ENCODE results near the gene ZC3H6.

Gene ZC3H6, protein sequence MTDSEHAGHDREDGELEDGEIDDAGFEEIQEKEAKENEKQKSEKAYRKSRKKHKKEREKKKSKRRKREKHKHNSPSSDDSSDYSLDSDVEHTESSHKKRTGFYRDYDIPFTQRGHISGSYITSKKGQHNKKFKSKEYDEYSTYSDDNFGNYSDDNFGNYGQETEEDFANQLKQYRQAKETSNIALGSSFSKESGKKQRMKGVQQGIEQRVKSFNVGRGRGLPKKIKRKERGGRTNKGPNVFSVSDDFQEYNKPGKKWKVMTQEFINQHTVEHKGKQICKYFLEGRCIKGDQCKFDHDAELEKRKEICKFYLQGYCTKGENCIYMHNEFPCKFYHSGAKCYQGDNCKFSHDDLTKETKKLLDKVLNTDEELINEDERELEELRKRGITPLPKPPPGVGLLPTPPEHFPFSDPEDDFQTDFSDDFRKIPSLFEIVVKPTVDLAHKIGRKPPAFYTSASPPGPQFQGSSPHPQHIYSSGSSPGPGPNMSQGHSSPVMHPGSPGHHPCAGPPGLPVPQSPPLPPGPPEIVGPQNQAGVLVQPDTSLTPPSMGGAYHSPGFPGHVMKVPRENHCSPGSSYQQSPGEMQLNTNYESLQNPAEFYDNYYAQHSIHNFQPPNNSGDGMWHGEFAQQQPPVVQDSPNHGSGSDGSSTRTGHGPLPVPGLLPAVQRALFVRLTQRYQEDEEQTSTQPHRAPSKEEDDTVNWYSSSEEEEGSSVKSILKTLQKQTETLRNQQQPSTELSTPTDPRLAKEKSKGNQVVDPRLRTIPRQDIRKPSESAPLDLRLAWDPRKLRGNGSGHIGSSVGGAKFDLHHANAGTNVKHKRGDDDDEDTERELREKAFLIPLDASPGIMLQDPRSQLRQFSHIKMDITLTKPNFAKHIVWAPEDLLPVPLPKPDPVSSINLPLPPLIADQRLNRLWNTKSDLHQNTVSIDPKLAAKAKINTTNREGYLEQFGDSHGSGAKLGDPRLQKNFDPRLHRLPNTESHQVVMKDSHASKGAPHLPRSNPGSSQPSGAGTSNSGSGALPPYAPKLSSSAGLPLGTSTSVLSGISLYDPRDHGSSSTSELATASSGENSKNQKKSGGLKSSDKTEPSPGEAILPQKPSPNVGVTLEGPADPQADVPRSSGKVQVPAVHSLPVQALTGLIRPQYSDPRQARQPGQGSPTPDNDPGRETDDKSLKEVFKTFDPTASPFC

GRCh38 chr2:112275311-112275886 lies at the start of gene ZC3H6:
Gene ZC3H6, plus strand, starts transcription at chr2:112275597. Its CDS starts 398 bp downstream, at chr2:112275995.
- no peak for TF ChIP-seq ZFX (IDR thresholded peaks at IDR 0.05)
- TF ChIP-seq, protein P1, sequence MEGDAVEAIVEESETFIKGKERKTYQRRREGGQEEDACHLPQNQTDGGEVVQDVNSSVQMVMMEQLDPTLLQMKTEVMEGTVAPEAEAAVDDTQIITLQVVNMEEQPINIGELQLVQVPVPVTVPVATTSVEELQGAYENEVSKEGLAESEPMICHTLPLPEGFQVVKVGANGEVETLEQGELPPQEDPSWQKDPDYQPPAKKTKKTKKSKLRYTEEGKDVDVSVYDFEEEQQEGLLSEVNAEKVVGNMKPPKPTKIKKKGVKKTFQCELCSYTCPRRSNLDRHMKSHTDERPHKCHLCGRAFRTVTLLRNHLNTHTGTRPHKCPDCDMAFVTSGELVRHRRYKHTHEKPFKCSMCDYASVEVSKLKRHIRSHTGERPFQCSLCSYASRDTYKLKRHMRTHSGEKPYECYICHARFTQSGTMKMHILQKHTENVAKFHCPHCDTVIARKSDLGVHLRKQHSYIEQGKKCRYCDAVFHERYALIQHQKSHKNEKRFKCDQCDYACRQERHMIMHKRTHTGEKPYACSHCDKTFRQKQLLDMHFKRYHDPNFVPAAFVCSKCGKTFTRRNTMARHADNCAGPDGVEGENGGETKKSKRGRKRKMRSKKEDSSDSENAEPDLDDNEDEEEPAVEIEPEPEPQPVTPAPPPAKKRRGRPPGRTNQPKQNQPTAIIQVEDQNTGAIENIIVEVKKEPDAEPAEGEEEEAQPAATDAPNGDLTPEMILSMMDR (conservative IDR thresholded peaks at IDR 0.05) = no peak; the same call in 1 of the 2 replicates
- peak within 1 kb of the TSS; percentile 98 for H3K27ac ChIP-seq

GRCh38 chr2:112229348-112229747 lies 46.0 kb upstream of the ZC3H6 start:
- TF ChIP-seq, protein P1 (conservative IDR thresholded peaks at IDR 0.05) = no peak
- TF ChIP-seq ZFX (IDR thresholded peaks at IDR 0.05) = no peak
- no peak overlapping the region for H3K27ac ChIP-seq

- H3K27ac ChIP-seq = no peak overlapping the region
- TF ChIP-seq ZFX (IDR thresholded peaks at IDR 0.05) = no peak
- TF ChIP-seq, protein P1 (conservative IDR thresholded peaks at IDR 0.05) = no peak
Observed at GRCh38 chr2:112230371-112230770, 45.0 kb upstream of the ZC3H6 start.

- no peak for TF ChIP-seq ZFX (IDR thresholded peaks at IDR 0.05)
- TF ChIP-seq, protein P1 (conservative IDR thresholded peaks at IDR 0.05) = no peak
- no peak overlapping the region for H3K27ac ChIP-seq
Observed at GRCh38 chr2:112239862-112240261, 35.5 kb upstream of the ZC3H6 start.

GRCh38 chr2:112242384-112242783 lies 33.0 kb upstream of the ZC3H6 start:
- TF ChIP-seq ZFX (IDR thresholded peaks at IDR 0.05) = no peak
- TF ChIP-seq, protein P1 (conservative IDR thresholded peaks at IDR 0.05) = no peak
- H3K27ac ChIP-seq = no peak overlapping the region

DNA sequence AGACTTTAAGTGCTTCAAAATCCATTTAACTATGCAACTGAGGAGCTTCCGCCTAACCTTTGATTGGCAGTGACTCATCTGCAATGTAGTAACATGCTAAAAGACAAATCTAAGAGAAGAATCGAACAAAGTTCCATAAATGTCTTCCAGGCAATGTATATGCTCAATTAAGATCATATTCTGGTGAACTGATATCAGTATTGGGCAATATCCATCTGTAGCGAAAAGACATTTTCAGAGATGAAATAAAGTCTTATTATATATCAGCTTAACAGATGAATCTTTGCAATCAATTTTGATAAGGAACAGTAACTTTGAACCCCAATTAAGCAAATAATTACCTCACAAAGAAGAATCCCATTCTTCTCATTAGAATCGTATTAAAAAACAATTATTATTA lies 32.2 kb upstream of the ZC3H6 start:
- no peak overlapping the region for H3K27ac ChIP-seq
- no peak for TF ChIP-seq ZFX (IDR thresholded peaks at IDR 0.05)
- TF ChIP-seq, protein P1 (conservative IDR thresholded peaks at IDR 0.05) = no peak

All from C4-2B (cell line).